Measurements from ENCODE around the gene HOXD11.

The HOXD11 gene

DNA sequence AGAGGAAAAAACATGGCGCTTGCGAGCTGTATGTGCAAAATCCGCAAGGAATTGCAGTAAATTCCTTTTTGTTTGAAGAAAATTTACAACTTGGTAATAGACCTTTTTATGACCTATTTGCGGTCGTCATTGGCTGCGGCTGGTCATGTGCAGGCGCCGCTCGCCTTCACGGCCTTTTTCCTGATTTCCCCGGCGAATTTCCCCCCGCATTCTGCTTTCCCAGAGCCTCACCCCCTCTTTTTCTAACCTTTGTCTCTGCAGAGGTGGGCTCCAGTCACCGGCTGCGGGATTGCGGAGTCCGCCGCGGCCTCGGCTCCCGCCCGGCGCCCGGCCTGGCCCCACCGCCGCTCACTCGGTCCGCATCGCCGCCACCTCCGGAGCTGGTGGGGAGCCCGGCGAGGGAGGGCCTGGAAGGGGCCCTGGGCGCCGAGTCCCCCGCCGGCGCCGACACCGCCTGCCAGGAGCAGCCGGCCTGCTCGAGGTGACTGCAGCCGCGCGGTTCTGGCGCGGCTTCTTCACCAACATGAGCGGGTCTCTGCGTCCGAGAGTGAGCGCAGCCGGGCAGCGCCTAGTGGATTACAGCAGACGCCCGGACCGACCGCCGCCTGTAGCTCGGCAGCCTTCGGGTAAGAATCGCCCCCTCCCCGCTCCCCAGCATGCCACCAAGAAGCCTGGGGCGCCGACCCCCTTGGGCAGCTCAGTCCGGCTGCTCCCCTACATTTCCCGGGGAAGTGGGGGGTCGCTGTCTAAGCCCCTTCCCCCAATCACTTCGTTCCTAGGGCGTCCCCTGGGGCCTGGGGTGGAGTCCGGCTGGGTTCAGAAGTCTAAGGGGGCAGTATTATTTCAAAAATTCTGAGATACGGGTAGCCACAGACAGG is 29.5 kb downstream of the HOXD11 start:
- DNase-seq, result no peak

- no peak for DNase-seq
These were observed 30.1 kb downstream of the HOXD11 start for GRCh38 chr2:176137252-176137580.

GRCh38 chr2:176137906-176138305 is 30.8 kb downstream of the HOXD11 start:
- DNase-seq, result no peak

- no peak for DNase-seq
These were observed 31.4 kb downstream of the HOXD11 start for GRCh38 chr2:176138526-176138922.

GRCh38 chr2:176138923-176139660 is 32.0 kb downstream of the HOXD11 start:
- no peak for DNase-seq

GRCh38 chr2:176139661-176140512 is 32.8 kb downstream of the HOXD11 start:
- DNase-seq, result no peak

GRCh38 chr2:176140513-176141317 is 33.6 kb downstream of the HOXD11 start:
- DNase-seq, result peak; percentile 82

GRCh38 chr2:176142281-176142680 is 35.2 kb downstream of the HOXD11 start:
- no peak for DNase-seq

GRCh38 chr2:176145085-176145969 is 38.2 kb downstream of the HOXD11 start:
- no peak for DNase-seq

DNA sequence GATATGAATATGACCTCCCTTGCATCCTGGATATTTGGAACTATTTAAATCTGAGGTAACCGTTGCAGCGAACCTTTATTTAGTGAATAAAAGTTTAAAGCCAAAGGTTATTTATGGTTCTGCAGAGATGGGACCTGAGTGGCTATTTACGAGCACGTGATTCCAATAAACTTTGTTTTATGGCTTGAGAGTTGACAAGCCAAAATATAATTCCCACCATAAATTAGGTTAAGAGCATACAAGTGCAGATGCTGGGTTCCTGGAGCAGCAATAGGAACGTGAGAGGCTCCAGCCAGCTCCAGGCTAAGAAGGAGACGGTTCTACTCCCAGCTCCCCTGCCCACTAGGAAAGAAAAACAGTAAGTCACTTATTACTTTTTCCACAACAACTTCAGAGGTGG is 39.0 kb downstream of the HOXD11 start:
- no peak for DNase-seq

DNA sequence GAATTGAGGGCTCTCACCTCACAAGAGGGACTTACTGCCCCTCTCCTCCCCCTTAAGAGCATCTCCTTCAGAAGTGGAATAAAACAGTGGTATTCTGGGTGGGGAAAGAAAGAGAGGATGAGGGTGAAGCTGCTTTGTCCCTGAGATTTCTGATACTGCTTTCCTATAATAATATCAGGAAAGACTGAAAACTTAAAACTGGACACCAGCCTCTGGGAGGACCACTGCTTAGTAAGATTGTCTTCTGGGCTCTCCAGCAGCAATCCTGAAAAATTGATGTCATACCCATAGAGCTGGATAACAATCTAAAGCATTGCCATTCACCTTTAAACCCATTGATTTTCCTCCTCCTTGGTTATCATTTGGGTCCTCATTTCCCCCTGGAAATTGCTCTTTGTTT is 39.6 kb downstream of the HOXD11 start:
- DNase-seq, result no peak

- DNase-seq, result no peak
These were observed 40.2 kb downstream of the HOXD11 start for GRCh38 chr2:176147210-176147799.

DNA sequence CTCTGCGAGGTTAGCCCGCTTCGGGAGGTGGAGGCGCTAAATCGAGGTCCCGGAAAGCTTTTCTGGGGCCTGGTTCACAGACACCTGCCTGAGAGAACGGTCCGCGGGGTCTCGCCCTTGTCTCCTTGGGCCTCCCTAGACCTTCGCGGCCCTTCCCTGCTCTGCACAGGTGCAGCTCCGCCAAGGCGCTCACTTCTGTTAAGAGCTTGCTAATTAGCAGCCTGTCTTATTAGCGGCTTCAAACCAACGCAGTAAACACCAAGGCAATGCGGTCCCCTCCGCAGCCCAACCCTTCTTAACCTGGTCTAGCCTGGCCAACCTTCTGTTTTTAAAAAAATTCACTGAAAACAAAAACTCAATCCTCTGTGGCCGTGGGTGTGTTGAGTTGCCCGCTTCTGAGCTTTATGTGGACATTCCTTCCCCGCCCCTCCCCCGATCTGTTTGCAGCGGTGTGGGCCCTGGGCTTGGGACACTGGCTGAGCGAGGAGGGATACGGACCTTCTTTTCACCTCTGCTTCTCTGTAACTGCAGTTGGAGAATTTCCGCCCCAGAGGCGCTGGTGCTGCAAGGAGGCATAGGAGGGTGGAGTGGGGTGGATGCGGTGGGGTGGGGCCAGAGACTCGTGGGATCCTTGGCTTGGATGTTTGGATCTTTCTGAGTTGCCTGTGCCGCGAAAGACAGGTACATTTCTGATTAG is 40.9 kb downstream of the HOXD11 start:
- no peak for DNase-seq

DNA sequence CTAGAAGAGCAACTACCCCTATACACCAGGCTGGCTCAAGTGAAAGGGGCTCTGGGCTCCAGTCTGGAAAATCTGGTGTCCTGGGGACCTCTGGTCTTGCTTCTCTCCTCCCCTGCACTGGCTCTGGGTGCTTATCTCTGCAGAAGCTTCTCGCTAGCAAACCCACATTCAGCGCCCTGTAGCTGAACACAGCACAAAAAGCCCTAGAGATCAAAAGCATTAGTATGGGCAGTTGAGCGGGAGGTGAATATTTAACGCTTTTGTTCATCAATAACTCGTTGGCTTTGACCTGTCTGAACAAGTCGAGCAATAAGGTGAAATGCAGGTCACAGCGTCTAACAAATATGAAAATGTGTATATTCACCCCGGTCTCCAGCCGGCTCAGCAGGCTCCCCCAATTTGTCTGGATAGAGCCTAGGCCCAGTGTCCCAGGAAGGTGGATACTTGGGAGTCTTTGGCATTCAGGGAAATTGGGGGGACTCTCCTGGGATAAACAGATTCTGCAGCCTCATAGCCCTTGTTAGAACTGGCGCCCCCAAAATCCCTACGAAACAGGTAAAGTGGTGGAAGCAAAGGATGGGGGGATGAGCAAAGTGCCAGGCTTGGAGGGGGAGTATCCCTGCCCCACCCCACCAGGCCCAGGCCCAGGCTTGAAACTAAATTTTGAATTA is 41.8 kb downstream of the HOXD11 start:
- no peak for DNase-seq

GRCh38 chr2:176149481-176149938 is 42.4 kb downstream of the HOXD11 start:
- no peak for DNase-seq

DNA sequence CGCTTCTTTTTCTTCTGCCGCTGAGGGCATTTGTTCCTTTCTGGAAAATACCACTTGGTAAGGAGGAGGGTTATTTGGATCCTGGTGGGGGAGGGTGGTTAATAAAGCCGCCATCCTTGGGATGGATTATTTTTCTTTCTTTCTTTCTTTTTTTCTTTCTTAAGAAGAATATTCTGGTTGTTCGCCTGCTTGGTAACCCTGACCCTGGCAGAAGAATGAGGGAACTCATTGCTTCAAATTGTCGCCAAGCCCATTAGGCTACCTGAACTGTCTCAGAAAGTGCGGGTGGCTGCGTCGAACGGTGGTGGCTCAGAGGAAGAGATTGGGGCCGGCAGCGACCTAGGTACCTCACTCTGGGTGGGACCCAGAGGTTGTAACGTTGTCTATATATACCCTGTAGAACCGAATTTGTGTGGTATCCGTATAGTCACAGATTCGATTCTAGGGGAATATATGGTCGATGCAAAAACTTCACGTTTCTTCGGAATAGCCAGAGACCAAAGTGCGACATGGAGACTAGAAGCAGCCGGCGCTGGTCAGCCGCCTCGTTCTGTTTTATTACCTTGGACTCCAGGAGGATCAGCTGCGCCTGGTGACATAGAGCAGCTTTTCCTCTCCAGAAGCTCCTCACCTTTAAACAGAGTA is 43.0 kb downstream of the HOXD11 start:
- no peak for DNase-seq

DNA sequence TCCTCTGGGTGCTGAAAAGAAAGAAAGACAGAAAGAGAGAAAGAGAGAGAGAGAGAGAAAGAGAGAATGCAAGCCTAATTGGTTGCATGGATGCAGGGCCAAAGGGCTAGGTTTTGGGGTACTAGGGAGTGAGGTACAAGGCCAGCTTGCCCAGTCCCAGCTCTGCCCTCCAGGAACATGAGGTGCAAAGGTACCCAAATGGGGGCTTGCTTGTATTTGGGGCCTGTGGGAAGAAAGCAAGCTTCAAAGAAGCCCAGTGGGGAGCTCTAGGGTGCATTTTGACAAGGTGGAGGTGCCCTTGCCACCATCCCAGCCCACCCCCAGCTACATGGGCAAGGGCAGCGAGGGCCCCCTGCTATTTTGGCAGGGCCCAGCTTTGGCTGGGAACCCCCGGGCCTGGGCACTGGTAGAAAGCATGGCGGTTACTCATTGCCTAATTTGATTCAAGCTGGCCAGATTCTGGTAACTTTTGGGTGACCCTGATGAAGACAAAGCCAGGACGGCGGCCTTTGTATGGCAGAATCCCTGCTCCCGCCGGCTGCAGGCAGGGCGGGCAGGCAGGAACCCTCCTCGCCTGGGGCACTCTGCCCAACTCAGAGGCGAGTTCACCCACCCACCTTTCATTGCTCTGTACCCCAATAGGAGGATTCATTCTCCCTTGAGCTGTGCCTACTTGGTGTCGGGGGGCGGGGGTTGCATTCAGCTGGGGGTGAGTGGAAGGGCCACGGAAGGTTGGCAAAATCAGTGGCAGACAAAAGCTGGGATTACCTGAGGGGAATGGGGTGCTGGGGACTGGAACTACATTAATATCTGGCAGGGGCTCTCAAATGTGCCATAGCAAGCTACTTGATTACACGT is 43.7 kb downstream of the HOXD11 start:
- no peak for DNase-seq
